K562 (cell line): ENCODE results near the gene MADCAM1. TPM values are rescaled to one million over a fixed set of nuclear protein-coding genes. Genes with fewer than 3 reads are reported as not detected.
A peak's percentile ranks its signal among the peaks of the same experiment; 100 is the strongest.

ENCODE experiments used
- ARID1B ChIP-seq: fragments of 450-650 bp; IDR thresholded peaks from 2 replicates; pipeline ENCODE4 v1.6.1; 2016; ENCODE audit warnings: antibody characterized with exemption, mild to moderate bottlenecking, inconsistent platforms
- C11orf30 ChIP-seq: fragments of 450-650 bp; IDR thresholded peaks from 2 replicates; pipeline ENCODE4 v1.6.1; 2016; ENCODE audit warnings: low read depth, mild to moderate bottlenecking
- CTCF ChIP-seq, 3 experiments: IDR thresholded peaks in 2 of 3; conservative IDR thresholded peaks in 1 of 3; 2 replicates each; pipeline ENCODE4 v1.5.1; 2011 to 2012; ENCODE audit warnings: low read length in 3 of 3, mild to moderate bottlenecking in 3 of 3, control low read depth in 2 of 3, improper control_type of control experiment in 1 of 3, inconsistent platforms in 1 of 3, low read depth in 1 of 3, mixed read lengths in 1 of 3, moderate library complexity in 1 of 3; ENCODE audit not compliant: insufficient read depth in 2 of 3
- ETV6 ChIP-seq, 3 experiments: fragments of 150-350 bp in 1 of 3; sonication (generic) in 1 of 3; formaldehyde crosslinking in 1 of 3; IDR thresholded peaks; 2 replicates each; pipeline versions ENCODE4 v1.6.1 to v1.8.0; 2014 to 2022; ENCODE audit warnings: borderline replicate concordance in 2 of 3, low read depth in 2 of 3, antibody characterized with exemption in 1 of 3, low read length in 1 of 3, mild to moderate bottlenecking in 1 of 3, missing genetic modification reagents in 1 of 3
- FOXJ3 ChIP-seq: sonication (generic); formaldehyde crosslinking; IDR thresholded peaks from 2 replicates; pipeline ENCODE4 v1.4.0; 2020; ENCODE audit warnings: mild to moderate bottlenecking, missing genetic modification reagents
- FUS ChIP-seq: fragments of 200-400 bp; formaldehyde crosslinking; optimal IDR thresholded peaks from 2 replicates; pipeline ENCODE3; 2017; ENCODE audit warnings: low read depth, low read length
- HSF4 ChIP-seq: fragments of 250-450 bp; sonication (Bioruptor Pico); IDR thresholded peaks from 2 replicates; pipeline ENCODE4 v2.1.2; 2022; ENCODE audit warnings: mild to moderate bottlenecking, moderate library complexity, borderline replicate concordance
- KDM1A ChIP-seq, 2 experiments: fragments of 450-650 bp; IDR thresholded peaks; 2 replicates each; pipeline ENCODE4 v1.6.1; 2016; ENCODE audit warnings: mild to moderate bottlenecking in 2 of 2
- KDM5B ChIP-seq: fragments of 200-600 bp; sonication (generic); IDR thresholded peaks from 2 replicates; pipeline ENCODE4 v1.6.1; 2012; ENCODE audit warnings: low read depth, mild to moderate bottlenecking, moderate library complexity, low read length, control low read depth, inconsistent platforms; ENCODE audit not compliant: insufficient replicate concordance
- MEF2A ChIP-seq: IDR thresholded peaks from 2 replicates; pipeline ENCODE4 v1.6.1; 2011; ENCODE audit warnings: low read depth, mild to moderate bottlenecking, low read length, moderate library complexity; ENCODE audit not compliant: control insufficient read depth
- MXI1 ChIP-seq: IDR thresholded peaks from 2 replicates; pipeline ENCODE4 v1.6.1; 2011; ENCODE audit warnings: low read depth, mild to moderate bottlenecking, improper control_type of control experiment, low read length
- NFE2 ChIP-seq: IDR thresholded peaks from 2 replicates; pipeline ENCODE4 v1.6.1; 2014; ENCODE audit warnings: antibody characterized with exemption, low read depth
- NFE2L1 ChIP-seq: fragments of 450-650 bp; IDR thresholded peaks from 2 replicates; pipeline ENCODE4 v1.6.1; 2016; ENCODE audit warnings: missing genetic modification characterization, low read depth, mild to moderate bottlenecking, missing compliant biosample characterization, moderate library complexity, borderline replicate concordance
- POLR2H ChIP-seq: IDR thresholded peaks from 2 replicates; pipeline ENCODE4 v1.6.1; 2016; ENCODE audit warnings: missing genetic modification characterization, low read depth, mild to moderate bottlenecking, control low read depth, missing compliant biosample characterization, moderate library complexity
- PTRF ChIP-seq: fragments of 450-650 bp; IDR thresholded peaks from 2 replicates; pipeline ENCODE4 v1.6.1; 2016; ENCODE audit warnings: mild to moderate bottlenecking, missing genetic modification characterization, missing compliant biosample characterization
- RBM17 ChIP-seq: fragments of 200-400 bp; formaldehyde crosslinking; IDR thresholded peaks from 2 replicates; pipeline ENCODE4 v1.6.1; 2017; ENCODE audit warnings: low read depth, mild to moderate bottlenecking, low read length, borderline replicate concordance
- SP2 ChIP-seq: IDR thresholded peaks from 2 replicates; pipeline ENCODE4 v1.6.1; 2011; ENCODE audit warnings: mild to moderate bottlenecking, low read depth, low read length, moderate library complexity; ENCODE audit not compliant: poor library complexity, severe bottlenecking; ENCODE audit errors: extremely low read depth
- TGIF2 ChIP-seq: sonication (generic); formaldehyde crosslinking; IDR thresholded peaks from 2 replicates; pipeline ENCODE4 v1.8.1; 2022; ENCODE audit warnings: mild to moderate bottlenecking, missing genetic modification reagents, moderate library complexity
- ZC3H8 ChIP-seq: fragments of 450-650 bp; IDR thresholded peaks from 2 replicates; pipeline ENCODE4 v1.6.1; 2017
- ZNF134 ChIP-seq: fragments of 250-450 bp; sonication (Bioruptor Pico); conservative IDR thresholded peaks from 2 replicates; pipeline ENCODE4 v1.4.0; 2020
- ZNF324 ChIP-seq: fragments of 250-450 bp; sonication (Bioruptor Pico); IDR thresholded peaks from 2 replicates; pipeline ENCODE4 v1.4.0; 2020; ENCODE audit warnings: mild to moderate bottlenecking
- ZNF512 ChIP-seq: IDR thresholded peaks from 2 replicates; pipeline ENCODE4 v1.6.1; 2016; ENCODE audit warnings: missing genetic modification characterization, missing compliant biosample characterization
- polyA plus RNA-seq, 8 experiments: library from polyadenylated mRNA; depleted of rRNA in 4 of 8; stranded (reverse) in 5 of 8; unstranded in 3 of 8; fragments of >200 nt; fragmentation: Nextera tagmentation in 2 of 8; fragmentation: Illumina TruSeq in 1 of 8; extraction: Ambion mirVana in 2 of 8; extraction: Trizol in 1 of 8; gene quantifications; 2 replicates each; pipeline versions ENCODE4 v1.2.1 to v1.2.3, GENCODE V29; 2011 to 2014; ENCODE audit warnings: inconsistent platforms in 1 of 8, missing spikeins in 1 of 8
- total RNA-seq, 7 experiments: library from RNA; depleted of rRNA in 6 of 7; stranded (reverse); fragments of >200 nt in 6 of 7; fragmentation: Illumina TruSeq in 2 of 7; extraction: Trizol in 2 of 7; gene quantifications; 2 replicates each; pipeline versions ENCODE4 v1.2.1 to v1.2.3, GENCODE V29; 2011 to 2021; ENCODE audit warnings: low replicate concordance in 1 of 7
- TF ChIP-seq, protein P1 (sequence below): fragments of 450-650 bp; IDR thresholded peaks from 2 replicates; pipeline ENCODE4 v1.6.1; 2016; ENCODE audit warnings: borderline replicate concordance

The MADCAM1 gene
- total and polyA plus RNA-seq, 9 of the 15 experiments (the other 6 are each of a cell fraction or from before 2014, with no cell fraction given): 0.09 to 0.36 (median 0.09) TPM; not detected in 6

- TF ChIP-seq ZNF324 (CRISPR knock-in tag) (peak; percentile 74), MXI1 (peak; percentile 70; the same call in 1 of the 2 replicates), MEF2A (no peak), NFE2L1 (tag) (no peak), NFE2 (no peak), TGIF2 (CRISPR knock-in tag) (0 out of 2 replicates have a peak, but pooled peaks have one; percentile 69), HSF4 (CRISPR knock-in tag) (no peak), RBM17 (no peak), CTCF (IDR thresholded peaks at IDR 0.05 in 2 of 3, conservative IDR thresholded peaks at IDR 0.05 in 1 of 3; ENCODE audit: insufficient read depth in 2 of 3, low read depth in 1 of 3, low read length in 3 of 3) (peak in 2 of 3 experiments; percentile 24 to 33; a peak in 3 of 6 replicates), ZNF134 (CRISPR knock-in tag) (no peak), ZNF512 (tag) (no peak), C11orf30 (no peak), ARID1B (no peak), ETV6 (IDR thresholded peaks at IDR 0.05; ENCODE audit: borderline replicate concordance in 1 of 2, low read depth in 2 of 2, low read length in 1 of 2) (no peak), ETV6 (CRISPR knock-in tag; IDR thresholded peaks at IDR 0.05; ENCODE audit: borderline replicate concordance) (no peak), FOXJ3 (no peak), POLR2H (no peak), ZC3H8 (no peak), KDM5B (peak; percentile 51), PTRF (tag) (no peak), KDM1A (IDR thresholded peaks at IDR 0.05) (no peak), SP2 (no peak), FUS (no peak)
- TF ChIP-seq, protein P1, sequence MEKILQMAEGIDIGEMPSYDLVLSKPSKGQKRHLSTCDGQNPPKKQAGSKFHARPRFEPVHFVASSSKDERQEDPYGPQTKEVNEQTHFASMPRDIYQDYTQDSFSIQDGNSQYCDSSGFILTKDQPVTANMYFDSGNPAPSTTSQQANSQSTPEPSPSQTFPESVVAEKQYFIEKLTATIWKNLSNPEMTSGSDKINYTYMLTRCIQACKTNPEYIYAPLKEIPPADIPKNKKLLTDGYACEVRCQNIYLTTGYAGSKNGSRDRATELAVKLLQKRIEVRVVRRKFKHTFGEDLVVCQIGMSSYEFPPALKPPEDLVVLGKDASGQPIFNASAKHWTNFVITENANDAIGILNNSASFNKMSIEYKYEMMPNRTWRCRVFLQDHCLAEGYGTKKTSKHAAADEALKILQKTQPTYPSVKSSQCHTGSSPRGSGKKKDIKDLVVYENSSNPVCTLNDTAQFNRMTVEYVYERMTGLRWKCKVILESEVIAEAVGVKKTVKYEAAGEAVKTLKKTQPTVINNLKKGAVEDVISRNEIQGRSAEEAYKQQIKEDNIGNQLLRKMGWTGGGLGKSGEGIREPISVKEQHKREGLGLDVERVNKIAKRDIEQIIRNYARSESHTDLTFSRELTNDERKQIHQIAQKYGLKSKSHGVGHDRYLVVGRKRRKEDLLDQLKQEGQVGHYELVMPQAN: peak; percentile 40; the same call in 1 of the 2 replicates
These were observed 34.9 kb downstream of the MADCAM1 start (continued) for GRCh38 chr19:531009-531752.
